Activated CD8-positive, alpha-beta memory T cell treated with anti-CD3 and anti-CD28 coated beads for 36 hours (primary cell): Measurements from ENCODE around the gene LIG3. TPM values are rescaled to one million over a fixed set of nuclear protein-coding genes. Genes with fewer than 3 reads are reported as not detected.

Source experiments
- CTCF ChIA-PET: fragments of 350-600 bp; sonication (Branson Sonifier 250); formaldehyde crosslinking; loops from one replicate; lab custom pipeline; 2021; ENCODE audit warnings: antibody characterized with exemption; lab: Charles Lee
- POLR2A ChIA-PET: fragments of 350-600 bp; sonication (Branson Sonifier 250); formaldehyde crosslinking; loops from one replicate; lab custom pipeline; 2021; ENCODE audit warnings: antibody characterized with exemption; lab: Charles Lee
- total RNA-seq, 2 experiments: library from RNA; stranded (reverse); gene quantifications; one replicate each; pipeline ENCODE4 v1.2.3, GENCODE V29; 2021

Gene LIG3
- total RNA-seq, 2 experiments from 2014 or later, result 42.7 to 43.0 TPM

DNA sequence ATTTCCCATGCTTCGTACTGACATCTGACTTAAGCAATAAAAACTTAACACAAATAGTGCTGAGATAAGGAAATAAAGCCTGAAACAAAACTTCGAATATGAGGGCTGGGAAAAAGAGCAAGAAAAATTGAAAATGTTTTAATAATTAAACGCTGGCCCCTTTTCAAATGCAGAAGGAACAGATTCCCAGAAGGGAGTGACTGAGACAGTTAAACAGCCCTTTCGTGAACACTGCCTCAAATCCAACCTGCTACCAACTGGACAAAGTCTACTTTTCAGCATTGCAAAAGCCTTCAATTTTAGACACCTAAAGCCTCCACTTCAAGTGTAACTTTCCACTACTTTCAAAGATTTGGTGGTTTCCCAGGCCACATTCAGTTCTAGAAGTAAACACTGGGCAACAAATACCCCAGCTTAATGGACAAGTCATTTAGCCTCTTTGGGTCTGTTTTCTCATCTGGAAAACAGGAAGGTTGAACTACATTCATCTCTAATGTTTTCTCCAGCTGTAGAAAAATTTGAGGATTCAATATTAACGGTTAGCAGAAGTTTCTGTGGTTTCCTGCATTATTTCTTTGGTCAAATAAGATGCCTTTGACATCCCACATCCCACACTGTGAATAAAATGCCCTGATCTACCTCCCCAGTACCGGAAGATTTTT is 71.4 kb downstream of the LIG3 start:
- POLR2A ChIA-PET, result interaction anchor here (1.3 kb wide), 1 partner anchor 12 kb away, joined by 3 read pairs; the partner anchor contains the start of gene RFFL

DNA sequence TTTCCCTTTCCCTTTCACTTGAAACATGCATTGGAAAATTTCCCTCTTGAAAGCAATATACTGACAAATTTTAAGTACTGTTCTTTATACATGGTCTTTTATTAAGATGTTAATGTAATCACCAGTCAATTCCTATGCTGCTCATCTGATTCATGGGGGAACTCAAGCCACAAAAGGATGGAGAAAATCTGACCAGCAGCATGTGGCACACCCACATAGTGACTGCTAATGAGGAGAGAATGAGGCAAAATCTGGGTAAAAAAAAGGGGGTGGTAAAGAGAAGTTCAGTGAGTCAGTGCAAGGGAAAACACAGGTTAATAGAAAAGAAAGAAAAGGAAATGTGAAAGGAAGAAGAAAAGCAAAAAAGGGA is 71.9 kb downstream of the LIG3 start:
- CTCF ChIA-PET, result no interaction called here

More for the DNA sequence above, 71.4 kb downstream of the LIG3 start:
- CTCF ChIA-PET, result interaction anchor here (2.5 kb wide), 1 partner anchor 38 kb away, joined by 5 read pairs; no protein-coding TSS in a partner anchor

DNA sequence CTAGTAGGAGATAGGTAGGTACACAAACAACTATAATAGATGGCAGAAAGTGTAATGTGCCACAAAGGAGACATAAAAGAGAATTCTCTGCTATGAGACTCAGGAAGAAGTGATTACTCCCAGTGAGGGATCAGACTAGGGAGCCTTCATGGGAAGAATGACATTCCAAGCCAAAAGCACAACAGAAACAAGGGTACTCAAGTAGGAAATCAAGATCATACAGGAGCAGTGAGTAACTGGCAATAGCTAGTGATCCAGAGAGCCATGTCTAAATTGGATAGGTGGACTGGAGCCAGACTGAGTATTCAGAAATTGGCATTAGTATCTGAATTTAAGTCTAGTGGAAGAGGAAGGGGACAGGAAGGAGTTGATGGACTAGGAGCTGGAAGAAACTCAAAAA is 72.5 kb downstream of the LIG3 start:
- CTCF ChIA-PET, result interaction anchor here (1.0 kb wide), 1 partner anchor 11 kb away, joined by 3 read pairs; no protein-coding TSS in a partner anchor
- POLR2A ChIA-PET, result no interaction called here

More for the DNA sequence above, 71.9 kb downstream of the LIG3 start:
- POLR2A ChIA-PET, result interaction anchor here (1.3 kb wide), 1 partner anchor 11 kb away, joined by 3 read pairs; the partner anchor contains the start of gene RFFL

DNA sequence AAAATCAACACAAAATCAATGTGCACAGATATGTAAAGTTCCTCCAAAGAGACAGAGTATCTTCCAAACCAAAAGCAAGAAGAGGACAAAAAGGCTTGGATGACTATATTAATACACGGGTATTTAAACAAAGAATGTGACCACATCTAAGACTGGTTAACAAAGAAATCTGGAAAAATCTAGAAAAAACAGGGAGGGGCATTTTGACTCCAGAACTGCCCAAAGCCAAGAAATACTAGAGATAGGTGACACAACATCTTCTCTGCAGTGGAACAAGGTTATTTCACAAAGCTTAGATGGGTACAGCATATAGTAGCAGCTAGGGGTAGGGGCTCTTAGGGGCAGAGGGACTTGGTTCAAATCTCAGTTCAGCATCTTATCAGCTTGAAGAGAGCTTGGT is 72.9 kb downstream of the LIG3 start:
- POLR2A ChIA-PET, result no interaction called here

DNA sequence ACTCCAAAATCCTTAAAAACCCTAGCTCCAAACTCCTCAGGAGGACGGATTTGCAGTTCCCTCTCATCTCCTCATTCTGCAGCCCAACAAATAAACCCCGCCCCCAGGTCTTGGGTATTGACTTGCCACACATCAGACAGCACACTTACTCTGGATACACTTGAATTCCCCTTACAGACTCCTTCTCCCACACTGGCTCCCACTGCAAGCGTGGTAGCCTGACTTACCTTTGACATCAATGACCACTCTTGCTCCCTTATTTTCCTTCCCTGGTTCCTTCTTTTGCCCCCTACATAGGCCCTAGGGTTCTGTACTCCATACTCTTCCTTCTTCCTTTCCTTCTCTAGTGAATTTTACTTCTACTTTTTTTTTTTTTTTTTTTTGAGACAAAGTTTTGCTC is 75.7 kb downstream of the LIG3 start:
- POLR2A ChIA-PET, result no interaction called here
- CTCF ChIA-PET, result no interaction called here

More for the DNA sequence above, 72.9 kb downstream of the LIG3 start:
- CTCF ChIA-PET, result interaction anchor here (1.0 kb wide), 1 partner anchor 12 kb away, joined by 3 read pairs; no protein-coding TSS in a partner anchor

DNA sequence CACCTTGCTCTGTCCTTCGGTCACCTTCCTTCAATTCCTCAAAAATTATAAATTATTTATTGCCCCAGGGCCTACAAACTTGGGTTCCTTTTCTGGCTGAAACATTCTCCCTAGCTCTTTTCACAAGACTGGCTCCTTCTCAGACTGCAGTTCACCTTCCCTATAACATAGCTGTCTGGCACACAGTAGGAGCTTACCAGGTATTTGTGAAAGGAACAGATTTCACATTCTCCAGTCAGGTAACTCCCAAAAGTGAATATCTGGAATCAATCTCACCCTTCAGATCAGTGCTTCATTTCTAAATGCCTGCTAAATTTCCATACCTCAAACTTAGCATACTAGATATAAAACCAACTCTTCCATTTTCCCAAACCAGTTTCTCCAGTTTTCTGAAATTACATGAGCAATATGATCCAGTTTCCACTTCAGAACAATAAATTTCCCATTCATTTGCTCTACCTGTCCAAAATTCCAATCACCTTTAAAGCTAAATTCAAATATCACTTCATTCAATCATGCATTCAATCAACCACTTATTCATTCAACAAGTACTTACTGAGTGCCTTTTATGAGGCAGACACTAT is 77.1 kb downstream of the LIG3 start:
- CTCF ChIA-PET, result interaction anchor here (1.1 to 2.5 kb wide), 2 partner anchors 32 to 62 kb away, joined by 3 to 8 read pairs; no protein-coding TSS in a partner anchor
- POLR2A ChIA-PET, result no interaction called here

Other genes with a start within 250 kb of the LIG3 start
- under 1 TPM; 0.92 to 0.99 TPM for gene CCT6B, start 19.1 kb upstream of the LIG3 start, total RNA-seq
- gene ZNF830, start 19.0 kb upstream of the LIG3 start, total RNA-seq, result 10 to 100 TPM; 21.1 to 23.9 TPM
- 10 to 100 TPM; 22.4 to 23.5 TPM for gene RFFL, start 83.2 kb downstream of the LIG3 start, total RNA-seq
- 10 to 100 TPM; 28.5 to 30.8 TPM for gene RAD51D, start 139.3 kb downstream of the LIG3 start, total RNA-seq
- gene FNDC8, start 141.1 kb downstream of the LIG3 start, total RNA-seq, result not detected
- gene NLE1, start 161.8 kb downstream of the LIG3 start, total RNA-seq, result 10 to 100 TPM; 59.1 to 59.2 TPM
- not detected for gene UNC45B, start 167.3 kb downstream of the LIG3 start, total RNA-seq
- not detected for gene SLC35G3, start 213.9 kb downstream of the LIG3 start, total RNA-seq